HepG2 (cell line): ENCODE data around the gene NUP85. TPM values are rescaled to one million over a fixed set of nuclear protein-coding genes. Genes with fewer than 3 reads are reported as not detected.
A peak's percentile ranks its signal among the peaks of the same experiment; 100 is the strongest.

Experiments used
- HNF1A ChIP-seq, 2 experiments: sonication (generic) in 1 of 2; formaldehyde crosslinking in 1 of 2; IDR thresholded peaks; 2 replicates each; pipeline versions ENCODE4 v1.4.0 to v1.6.1; 2016 to 2020; ENCODE audit warnings: borderline replicate concordance in 1 of 2, low read depth in 1 of 2, mild to moderate bottlenecking in 1 of 2, missing genetic modification reagents in 1 of 2
- JUND ChIP-seq: sonication (generic); formaldehyde crosslinking; IDR thresholded peaks from 2 replicates; pipeline ENCODE4 v1.8.0; 2022; ENCODE audit warnings: mild to moderate bottlenecking, missing genetic modification reagents
- MEIS2 ChIP-seq: sonication (generic); formaldehyde crosslinking; IDR thresholded peaks from 2 replicates; pipeline ENCODE4 v1.9.0; 2021; ENCODE audit warnings: mild to moderate bottlenecking, missing genetic modification reagents
- POGK ChIP-seq: sonication (generic); formaldehyde crosslinking; conservative IDR thresholded peaks from 2 replicates; pipeline ENCODE4 v1.8.0; 2022; ENCODE audit warnings: mild to moderate bottlenecking, moderate library complexity, missing genetic modification reagents
- RELA ChIP-seq: sonication (generic); formaldehyde crosslinking; IDR thresholded peaks from 2 replicates; pipeline ENCODE4 v1.4.0; 2020; ENCODE audit warnings: missing genetic modification reagents
- ZFYVE20 ChIP-seq: sonication (generic); formaldehyde crosslinking; IDR thresholded peaks from 2 replicates; pipeline ENCODE4 v1.8.0; 2023; ENCODE audit warnings: low read depth, mild to moderate bottlenecking, moderate library complexity, missing genetic modification reagents, borderline replicate concordance
- ZNF275 ChIP-seq: sonication (generic); formaldehyde crosslinking; IDR thresholded peaks from 2 replicates; pipeline ENCODE4 v1.8.0; 2022; ENCODE audit warnings: missing genetic modification reagents, mild to moderate bottlenecking, inconsistent platforms, borderline replicate concordance
- ZNF318 ChIP-seq: sonication (generic); formaldehyde crosslinking; IDR thresholded peaks from 2 replicates; pipeline ENCODE4 v1.4.0; 2020; ENCODE audit warnings: mild to moderate bottlenecking, missing genetic modification reagents
- polyA plus RNA-seq, 8 experiments: library from polyadenylated mRNA; depleted of rRNA in 3 of 8; stranded (reverse) in 7 of 8; unstranded in 1 of 8; fragments of >200 nt; fragmentation: Illumina TruSeq in 4 of 8; extraction: Trizol in 4 of 8; gene quantifications; 2 replicates each; pipeline versions ENCODE4 v1.2.1 to v1.2.3, GENCODE V29; 2011 to 2016; ENCODE audit warnings: low read depth in 4 of 8, missing spikeins in 1 of 8, mixed read lengths in 1 of 8; ENCODE audit not compliant: insufficient read depth in 1 of 8
- total RNA-seq, 5 experiments: library from RNA; depleted of rRNA; stranded (reverse); fragments of >200 nt; fragmentation: Illumina TruSeq; extraction: Trizol; gene quantifications; 2 replicates each; pipeline ENCODE4 v1.2.3, GENCODE V29; 2016; ENCODE audit warnings: low read depth in 1 of 5

Gene NUP85
- total and polyA plus RNA-seq, 2 of the 13 experiments (the other 11 are each of a cell fraction or from before 2014, with no cell fraction given) = 89.1 to 124 TPM

- TF ChIP-seq POGK (CRISPR knock-in tag) (peak; percentile 75; the same call in 1 of the 2 replicates), ZFYVE20 (CRISPR knock-in tag) (peak; percentile 75; the same call in 1 of the 2 replicates), RELA (CRISPR knock-in tag) (no peak; the same call in 1 of the 2 replicates), ZNF275 (no peak; the same call in 1 of the 2 replicates), HNF1A (IDR thresholded peaks at IDR 0.05; ENCODE audit: low read depth) (peak; percentile 34; the same call in 1 of the 2 replicates), HNF1A (CRISPR knock-in tag; IDR thresholded peaks at IDR 0.05; ENCODE audit: borderline replicate concordance) (peak; percentile 62; the same call in 1 of the 2 replicates), ZNF318 (CRISPR knock-in tag) (peak; percentile 38; the same call in 1 of the 2 replicates), MEIS2 (CRISPR knock-in tag) (peak; percentile 71; the same call in 1 of the 2 replicates), JUND (CRISPR knock-in tag) (0 out of 2 replicates have a peak, but pooled peaks have one; percentile 13)
Observed at GRCh38 chr17:75261336-75262111, 56.0 kb downstream of the NUP85 start, which contains the start of the genes GGA3 and MRPS7 (continued).
